Measurements from ENCODE around the gene NPEPL1. TPM values are rescaled to one million over a fixed set of nuclear protein-coding genes. Genes with fewer than 3 reads are reported as not detected.
"Not testable (repeated sequence)": the region's sequence is repeated elsewhere in the genome, so short reads cannot be mapped to it uniquely, and the experiment has no call there.

The NPEPL1 gene
- total and polyA plus RNA-seq, 3 experiments from 2014 or later = 6.8 to 18.6 (median 15.3) TPM

GRCh38 chr20:58749098-58749769 lies 56.6 kb downstream of the NPEPL1 start:
- H3K36me3 ChIP-seq (ENCODE audit: insufficient read depth, low read length) = no peaks in the 10 kb centered on the region
- no peaks in the 10 kb centered on the region for H3K27me3 ChIP-seq (ENCODE audit: insufficient read depth, low read length, poor library complexity, severe bottlenecking)
- CTCF ChIA-PET = no interaction called here
- Mint-ChIP-seq H3K27me3 (peaks cover 10 to 49% of the 10 kb centered on the region in 2 donors), H3K27ac (no peak overlapping the region), H3K9me3 (no peaks in the 10 kb centered on the region), H3K4me3 (no peak overlapping the region), H3K4me1 (no peaks in the 10 kb centered on the region), H3K36me3 (no peaks in the 10 kb centered on the region)
- no peaks in the 10 kb centered on the region for H3K4me1 ChIP-seq (ENCODE audit: insufficient read depth, low read length)
- DNase-seq = no peak
- no peaks in the 10 kb centered on the region for H3K9me3 ChIP-seq (ENCODE audit: low read length)
- H3K27ac ChIP-seq (ENCODE audit: low read depth, low read length) = no peak overlapping the region
- no peak overlapping the region for H3K4me3 ChIP-seq (ENCODE audit: low read length)
- POLR2A ChIA-PET = no interaction called here

- POLR2A ChIA-PET = no interaction called here
- no peaks in the 10 kb centered on the region for H3K9me3 Mint-ChIP-seq
- H3K36me3 ChIP-seq (ENCODE audit: insufficient read depth, low read length) = no peaks in the 10 kb centered on the region
Measured at GRCh38 chr20:58749979-58750378, 57.4 kb downstream of the NPEPL1 start.

DNA sequence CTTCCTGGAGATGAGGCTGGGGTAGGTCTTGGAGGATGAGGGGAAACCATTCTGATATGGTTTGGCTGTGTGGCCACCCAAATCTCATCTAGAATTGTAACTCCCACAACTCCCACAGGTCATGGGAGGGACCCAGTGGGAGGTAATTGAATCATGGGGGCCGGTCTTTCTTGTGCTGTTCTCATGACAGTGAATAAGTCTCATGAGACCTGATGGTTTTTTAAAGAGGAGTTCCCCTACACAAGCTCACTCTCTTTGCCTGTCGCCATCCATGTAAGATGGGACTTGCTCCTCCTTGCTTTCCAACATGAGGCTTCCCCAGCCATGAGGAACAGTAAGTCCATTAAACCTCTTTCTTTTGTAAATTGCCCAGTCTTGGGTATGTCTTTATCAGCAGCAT lies 58.1 kb downstream of the NPEPL1 start:
- H3K4me3 ChIP-seq (ENCODE audit: low read length); H3K27me3 ChIP-seq (ENCODE audit: insufficient read depth, low read length, poor library complexity, severe bottlenecking); POLR2A ChIA-PET; H3K27ac ChIP-seq (ENCODE audit: low read depth, low read length); CTCF ChIA-PET; H3K36me3 ChIP-seq (ENCODE audit: insufficient read depth, low read length); H3K4me1 Mint-ChIP-seq; H3K9me3 ChIP-seq (ENCODE audit: low read length); H3K4me3 Mint-ChIP-seq; H3K27ac Mint-ChIP-seq; H3K4me1 ChIP-seq (ENCODE audit: insufficient read depth, low read length); DNase-seq; H3K9me3 Mint-ChIP-seq; H3K36me3 Mint-ChIP-seq: not testable (repeated sequence)
- H3K27me3 Mint-ChIP-seq = peaks cover 11 to 47% of the 10 kb centered on the region in 2 donors

More at GRCh38 chr20:58749979-58750378, 57.4 kb downstream of the NPEPL1 start:
- Histone ChIP-seq H3K4me1 (ENCODE audit: insufficient read depth, low read length) (no peaks in the 10 kb centered on the region), H3K27ac (ENCODE audit: low read depth, low read length) (no peak overlapping the region), H3K9me3 (ENCODE audit: low read length) (no peaks in the 10 kb centered on the region), H3K27me3 (ENCODE audit: insufficient read depth, low read length, poor library complexity, severe bottlenecking) (no peaks in the 10 kb centered on the region), H3K4me3 (ENCODE audit: low read length) (no peak overlapping the region)
- CTCF ChIA-PET = no interaction called here
- no peak for DNase-seq
- Mint-ChIP-seq H3K27me3 (peaks cover 11 to 45% of the 10 kb centered on the region in 2 donors), H3K27ac (no peak overlapping the region), H3K4me1 (no peaks in the 10 kb centered on the region), H3K36me3 (no peaks in the 10 kb centered on the region), H3K4me3 (no peak overlapping the region)

- H3K27me3 ChIP-seq (ENCODE audit: insufficient read depth, low read length, poor library complexity, severe bottlenecking) = no peaks in the 10 kb centered on the region
- POLR2A ChIA-PET = no interaction called here
- no peak overlapping the region for H3K4me3 Mint-ChIP-seq
- CTCF ChIA-PET = no interaction called here
- no peaks in the 10 kb centered on the region for H3K4me1 Mint-ChIP-seq
- H3K27ac Mint-ChIP-seq = no peak overlapping the region
- H3K27ac ChIP-seq (ENCODE audit: low read depth, low read length) = no peak overlapping the region
- no peaks in the 10 kb centered on the region for H3K4me1 ChIP-seq (ENCODE audit: insufficient read depth, low read length)
- H3K36me3 ChIP-seq (ENCODE audit: insufficient read depth, low read length) = no peaks in the 10 kb centered on the region
- no peaks in the 10 kb centered on the region for H3K9me3 Mint-ChIP-seq
- H3K4me3 ChIP-seq (ENCODE audit: low read length) = no peak overlapping the region
- no peak for DNase-seq
- H3K9me3 ChIP-seq (ENCODE audit: low read length) = no peaks in the 10 kb centered on the region
- H3K36me3 Mint-ChIP-seq = no peaks in the 10 kb centered on the region
- H3K27me3 Mint-ChIP-seq = peaks cover 16 to 49% of the 10 kb centered on the region in 2 donors
Measured at GRCh38 chr20:58751979-58752378, 59.4 kb downstream of the NPEPL1 start.

DNA sequence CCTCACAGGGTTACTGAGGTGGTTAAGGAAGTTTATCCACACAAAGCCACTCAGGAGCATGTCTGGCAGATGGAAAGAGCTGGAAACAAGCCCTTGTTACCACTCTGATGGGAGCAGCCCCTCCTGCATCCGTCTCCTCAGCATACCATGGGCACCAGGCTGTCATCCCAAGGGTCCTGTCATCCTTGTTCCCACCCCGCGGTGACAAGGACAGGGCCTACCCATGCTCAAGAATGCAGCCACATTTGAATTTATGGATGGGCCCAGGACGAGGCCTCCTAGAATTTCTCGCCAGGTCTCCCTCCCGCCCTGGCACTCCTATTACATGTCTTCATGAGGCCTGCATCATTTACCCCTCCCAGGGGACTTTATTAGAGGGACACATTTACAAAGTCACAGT lies 60.0 kb downstream of the NPEPL1 start:
- Histone ChIP-seq H3K9me3 (ENCODE audit: low read length) (no peaks in the 10 kb centered on the region), H3K36me3 (ENCODE audit: insufficient read depth, low read length) (no peaks in the 10 kb centered on the region), H3K27me3 (ENCODE audit: insufficient read depth, low read length, poor library complexity, severe bottlenecking) (no peaks in the 10 kb centered on the region), H3K4me3 (ENCODE audit: low read length) (no peak overlapping the region), H3K4me1 (ENCODE audit: insufficient read depth, low read length) (no peaks in the 10 kb centered on the region), H3K27ac (ENCODE audit: low read depth, low read length) (no peak overlapping the region)
- POLR2A ChIA-PET = no interaction called here
- Mint-ChIP-seq H3K27me3 (peaks cover 16 to 43% of the 10 kb centered on the region in 2 donors), H3K36me3 (no peaks in the 10 kb centered on the region), H3K9me3 (no peaks in the 10 kb centered on the region), H3K4me1 (no peaks in the 10 kb centered on the region), H3K27ac (no peak overlapping the region), H3K4me3 (no peak overlapping the region)
- CTCF ChIA-PET = no interaction called here
- DNase-seq = no peak

GRCh38 chr20:58753267-58753921 lies 60.8 kb downstream of the NPEPL1 start:
- DNase-seq = no peak
- no peak overlapping the region for H3K4me3 ChIP-seq (ENCODE audit: low read length)
- ChIA-PET CTCF (no interaction called here), POLR2A (no interaction called here)
- Mint-ChIP-seq H3K9me3 (no peaks in the 10 kb centered on the region), H3K27ac (no peak overlapping the region), H3K4me3 (no peak overlapping the region), H3K27me3 (peaks cover 16 to 38% of the 10 kb centered on the region in 2 donors), H3K4me1 (no peaks in the 10 kb centered on the region), H3K36me3 (no peaks in the 10 kb centered on the region)
- H3K36me3 ChIP-seq (ENCODE audit: insufficient read depth, low read length) = no peaks in the 10 kb centered on the region
- H3K27ac ChIP-seq (ENCODE audit: low read depth, low read length) = no peak overlapping the region
- H3K9me3 ChIP-seq (ENCODE audit: low read length) = no peaks in the 10 kb centered on the region
- H3K27me3 ChIP-seq (ENCODE audit: insufficient read depth, low read length, poor library complexity, severe bottlenecking) = no peaks in the 10 kb centered on the region
- no peaks in the 10 kb centered on the region for H3K4me1 ChIP-seq (ENCODE audit: insufficient read depth, low read length)

DNA sequence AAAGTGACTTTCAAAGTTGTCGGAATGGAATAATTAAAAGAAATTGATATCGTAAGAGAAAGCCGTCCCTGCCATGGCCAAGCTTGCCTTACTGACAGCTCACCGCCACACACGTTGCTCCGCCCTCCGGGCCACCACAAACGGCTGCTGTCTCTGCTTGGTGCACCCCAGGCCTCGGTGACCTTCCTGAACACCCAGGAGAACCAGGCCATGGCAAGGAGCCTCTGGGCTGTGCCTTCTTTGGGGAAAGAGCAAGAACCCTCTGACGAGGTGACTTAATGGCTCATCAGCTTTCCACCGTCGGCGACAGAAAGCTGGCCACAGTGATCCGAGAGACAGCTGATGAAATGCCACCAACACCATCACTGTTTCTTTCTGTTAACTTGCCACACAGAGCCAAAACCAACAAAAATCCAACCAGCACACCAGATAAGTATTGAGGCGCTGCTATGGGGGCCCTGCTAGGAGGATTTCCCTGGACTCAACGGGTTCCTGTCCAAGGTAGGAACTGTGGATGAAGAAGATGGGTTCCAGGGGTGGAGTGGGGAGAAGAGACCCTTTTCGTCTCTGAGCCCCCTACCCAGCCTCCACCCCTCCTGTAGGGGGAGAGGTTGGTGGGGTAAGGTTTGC lies 61.4 kb downstream of the NPEPL1 start:
- CTCF ChIA-PET = no interaction called here
- H3K36me3 ChIP-seq (ENCODE audit: insufficient read depth, low read length) = no peaks in the 10 kb centered on the region
- H3K27me3 Mint-ChIP-seq = peaks cover 16 to 38% of the 10 kb centered on the region in 2 donors

DNA sequence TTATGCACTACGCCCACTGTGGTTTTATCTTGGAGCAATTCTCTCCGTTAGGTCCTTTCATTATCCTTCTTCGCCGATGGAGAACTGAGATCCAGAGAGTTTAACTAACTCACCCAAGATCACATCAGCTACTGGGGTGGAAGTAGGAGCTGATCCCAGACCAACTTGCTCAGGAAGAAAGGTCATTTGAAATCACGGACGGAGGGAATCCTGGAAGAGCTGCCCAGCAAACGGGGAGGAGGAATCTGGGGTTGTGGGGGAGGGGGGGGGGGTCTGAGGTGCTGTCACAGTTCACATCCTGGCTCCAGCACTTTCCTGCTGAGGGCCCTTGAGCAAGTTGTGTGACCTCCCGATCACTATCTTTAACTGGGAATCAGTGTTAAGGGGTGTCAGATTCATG lies 62.0 kb downstream of the NPEPL1 start:
- H3K9me3 ChIP-seq (ENCODE audit: low read length) = no peaks in the 10 kb centered on the region
- no peaks in the 10 kb centered on the region for H3K27me3 ChIP-seq (ENCODE audit: insufficient read depth, low read length, poor library complexity, severe bottlenecking)
- Mint-ChIP-seq H3K4me3 (no peak overlapping the region), H3K9me3 (no peaks in the 10 kb centered on the region), H3K27me3 (peaks cover 16 to 39% of the 10 kb centered on the region in 2 donors), H3K36me3 (no peaks in the 10 kb centered on the region), H3K4me1 (no peaks in the 10 kb centered on the region), H3K27ac (no peak overlapping the region)
- no peak overlapping the region for H3K27ac ChIP-seq (ENCODE audit: low read depth, low read length)
- no peak for DNase-seq
- POLR2A ChIA-PET = interaction anchor here (0.5 kb wide), 1 partner anchor 227 kb away, joined by 3 read pairs; no protein-coding TSS in a partner anchor
- H3K36me3 ChIP-seq (ENCODE audit: insufficient read depth, low read length) = no peaks in the 10 kb centered on the region
- CTCF ChIA-PET = no interaction called here
- H3K4me1 ChIP-seq (ENCODE audit: insufficient read depth, low read length) = no peaks in the 10 kb centered on the region
- no peak overlapping the region for H3K4me3 ChIP-seq (ENCODE audit: low read length)

More for the DNA sequence above, 61.4 kb downstream of the NPEPL1 start:
- Histone ChIP-seq H3K27me3 (ENCODE audit: insufficient read depth, low read length, poor library complexity, severe bottlenecking) (no peaks in the 10 kb centered on the region), H3K27ac (ENCODE audit: low read depth, low read length) (no peak overlapping the region), H3K4me3 (ENCODE audit: low read length) (no peak overlapping the region), H3K9me3 (ENCODE audit: low read length) (no peaks in the 10 kb centered on the region), H3K4me1 (ENCODE audit: insufficient read depth, low read length) (no peaks in the 10 kb centered on the region)
- DNase-seq = no peak
- Mint-ChIP-seq H3K4me1 (no peaks in the 10 kb centered on the region), H3K4me3 (no peak overlapping the region), H3K27ac (peak overlapping the region in 1 of 8 donors; percentile 76), H3K9me3 (no peaks in the 10 kb centered on the region), H3K36me3 (no peaks in the 10 kb centered on the region)
- POLR2A ChIA-PET = no interaction called here
